ENCODE measurements around the gene USP53. TPM values are rescaled to one million over a fixed set of nuclear protein-coding genes. Genes with fewer than 3 reads are reported as not detected.

USP53 gene
- 27.7 and 34.7 TPM in 2 replicates for total RNA-seq

DNA sequence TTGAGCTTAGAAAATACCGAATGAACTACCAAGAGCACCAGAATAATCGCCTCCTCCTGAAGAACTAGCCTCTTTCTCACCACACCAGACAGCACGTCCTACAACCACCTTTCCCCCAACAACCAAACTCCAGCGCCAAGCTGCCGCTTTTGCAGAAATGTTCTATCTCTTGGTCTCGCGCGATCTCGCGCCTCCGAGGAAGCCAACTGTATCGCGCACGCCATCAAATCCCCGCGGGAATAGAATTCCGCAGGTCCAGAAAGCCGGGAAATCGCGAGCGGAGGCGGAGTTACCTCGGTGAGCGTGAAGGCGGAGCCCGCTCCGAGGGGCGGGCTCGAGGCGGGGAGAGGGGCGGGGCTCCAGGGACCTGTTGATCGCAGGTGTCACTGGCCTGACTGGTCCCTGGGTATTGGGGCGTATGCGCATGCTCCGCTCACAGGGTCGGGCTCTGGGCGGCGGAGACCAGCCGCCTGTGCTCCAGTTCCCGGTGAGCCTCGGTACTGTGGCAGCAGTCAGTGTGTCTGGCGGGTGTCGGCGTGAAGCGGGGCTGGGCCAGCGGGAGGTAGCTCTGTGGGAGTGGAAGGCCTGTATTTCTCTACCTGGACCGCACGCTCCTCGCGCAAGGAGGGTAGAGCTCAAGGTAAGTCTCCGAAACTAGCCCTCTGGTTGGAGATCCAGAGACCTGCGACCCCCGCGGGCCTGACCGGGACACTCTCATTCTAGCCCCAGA lies at the start of gene USP53:
TSS of gene USP53 (plus strand) at position 480 of the 730 bp plus-strand sequence. CDS start 27,047 bp downstream, outside the sequence.

DNA sequence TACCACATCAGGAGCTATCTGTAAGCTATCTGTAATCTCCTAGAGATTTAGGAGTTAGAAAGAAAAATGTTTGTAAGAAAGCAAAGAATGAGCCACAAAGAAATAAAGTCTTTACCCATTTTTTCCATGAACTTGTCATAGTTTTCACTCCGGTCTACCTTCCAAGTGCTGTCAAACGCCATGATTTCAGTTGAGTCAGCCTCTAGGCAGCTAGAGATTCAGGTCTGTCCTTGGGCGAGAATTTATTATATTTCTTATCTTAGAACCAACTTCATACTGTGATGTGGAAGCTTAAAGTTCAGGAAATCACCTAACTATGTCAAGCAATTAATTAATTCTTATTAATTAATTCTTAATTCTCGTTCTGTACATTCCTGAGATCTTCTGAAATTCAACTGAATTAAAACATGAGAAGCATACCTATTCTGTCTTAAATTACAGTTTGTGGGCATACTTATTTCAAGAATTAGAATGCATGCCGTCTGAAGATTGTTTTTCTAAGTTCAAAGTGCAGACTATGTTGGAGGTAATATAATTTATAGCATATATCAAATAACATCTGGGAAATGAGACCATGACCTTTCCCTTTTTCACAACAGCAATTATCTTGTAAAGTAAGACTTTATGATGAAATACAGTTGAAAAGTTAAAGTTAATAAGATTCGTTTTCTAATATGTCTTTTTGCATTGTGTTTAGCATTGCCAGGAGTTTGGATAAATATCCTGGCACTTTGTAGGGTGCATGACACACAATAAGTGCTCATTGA lies 109.6 kb downstream of the USP53 start, which contains the start of gene FABP2:
TSS of gene FABP2 (minus strand) at position 218 of the 767 bp plus-strand sequence. CDS start at position 182, 36 bp downstream.

Other genes starting within 250 kb of the USP53 start
- gene MYOZ2, start 76.9 kb upstream of the USP53 start, total RNA-seq = not detected in 2 replicates
- not detected in 2 replicates for gene FABP2, start 109.4 kb downstream of the USP53 start, total RNA-seq

Data from tracheal epithelial cell (primary cell).